ENCODE results near the gene ROM1. TPM values are rescaled to one million over a fixed set of nuclear protein-coding genes. Genes with fewer than 3 reads are reported as not detected.

ROM1 gene
- total and polyA plus RNA-seq, 7 experiments from 2014 or later = 0.51 to 2.4 (median 1.8) TPM; not detected in 1

- DNase-seq = no peak
- POLR2A ChIA-PET = interaction anchor here (0.6 to 15.2 kb wide), 26 partner anchors 9 to 255 kb away, joined by 3 to 219 read pairs (median 7); partner anchors contain the start of genes B3GAT3, BSCL2, C11orf98 and CSKMT
These were observed 13.2 kb upstream of the ROM1 start for GRCh38 chr11:62599901-62600300.

GRCh38 chr11:62600367-62601121 lies 12.5 kb upstream of the ROM1 start:
- Histone ChIP-seq H3K9me3 (ENCODE audit: control insufficient read depth in 2 of 3, low read length in 3 of 3) (no peaks in the 10 kb centered on the region), H3K36me3 (ENCODE audit: control insufficient read depth in 2 of 3, insufficient read depth in 3 of 3, low read length in 3 of 3) (peaks cover 12 to 62% (median 35%) of the 10 kb centered on the region in 3 experiments), H3K4me3 (ENCODE audit: low read length) (peak overlapping the region; percentile 71), H3K27me3 (ENCODE audit: control insufficient read depth in 2 of 2, insufficient read depth in 2 of 2, low read length in 2 of 2) (no peaks in the 10 kb centered on the region), H3K4me1 (ENCODE audit: control insufficient read depth in 2 of 2, insufficient read depth in 2 of 2, low read length in 2 of 2) (peaks cover 19 to 23% of the 10 kb centered on the region in 2 donors), H3K27ac (ENCODE audit: low read depth, low read length) (peak overlapping the region; percentile 98)
- Mint-ChIP-seq H3K4me3 (peak overlapping the region; percentile 85 to 99 (median 94)), H3K27ac (peak overlapping the region; percentile 90 to 98 (median 97)), H3K36me3 (peaks cover 13 to 59% (median 42%) of the 10 kb centered on the region in 5 donors), H3K4me1 (peaks cover 44 to 66% (median 51%) of the 10 kb centered on the region in 7 donors), H3K27me3 (no peaks in the 10 kb centered on the region), H3K9me3 (peaks cover 0 to 1% (median 0%) of the 10 kb centered on the region in 11 donors)
- ChIA-PET POLR2A (interaction anchor here (1.0 to 15.2 kb wide), 26 partner anchors 8 to 254 kb away, joined by 3 to 219 read pairs (median 8); partner anchors contain the start of genes B3GAT3, C11orf98, CSKMT and EEF1G), CTCF (interaction anchor here (0.6 to 1.7 kb wide), 4 partner anchors 9 to 254 kb away, joined by 3 to 8 read pairs (median 4); partner anchors contain the start of gene TUT1)
- no peak for ATAC-seq
- intact Hi-C loops (cut with micrococcal nuclease) = loop anchor here (1.0 to 5.0 kb wide), 6 partner anchors 12 to 257 kb away; partner anchors contain the start of genes EML3 (in 1 of the 2), GANAB (in 1 of the 2), HNRNPUL2 (in 1 of the 2) and UBXN1 (in 1 of the 2)
- DNase-seq = peak in 3 of 9 donors; percentile 21 to 34 (median 24)

More at GRCh38 chr11:62599901-62600300, 13.2 kb upstream of the ROM1 start:
- Histone ChIP-seq H3K4me3 (ENCODE audit: low read length) (peak overlapping the region; percentile 71), H3K4me1 (ENCODE audit: control insufficient read depth in 2 of 2, insufficient read depth in 2 of 2, low read length in 2 of 2) (peaks cover 19 to 23% of the 10 kb centered on the region in 2 donors), H3K36me3 (ENCODE audit: control insufficient read depth in 2 of 3, insufficient read depth in 3 of 3, low read length in 3 of 3) (peaks cover 12 to 62% (median 35%) of the 10 kb centered on the region in 3 experiments), H3K9me3 (ENCODE audit: control insufficient read depth in 2 of 3, low read length in 3 of 3) (no peaks in the 10 kb centered on the region), H3K27me3 (ENCODE audit: control insufficient read depth in 2 of 2, insufficient read depth in 2 of 2, low read length in 2 of 2) (no peaks in the 10 kb centered on the region), H3K27ac (ENCODE audit: low read depth, low read length) (peak overlapping the region; percentile 98)
- no peak for ATAC-seq
- peaks cover 45 to 65% (median 55%) of the 10 kb centered on the region in 7 donors for H3K4me1 Mint-ChIP-seq
- CTCF ChIA-PET = interaction anchor here (0.6 to 1.7 kb wide), 6 partner anchors 8 to 254 kb away, joined by 3 to 8 read pairs (median 4); partner anchors contain the start of gene TUT1
- intact Hi-C loops (cut with micrococcal nuclease) = loop anchor here (1.0 to 5.0 kb wide), 17 partner anchors 9 to 281 kb away; partner anchors contain the start of genes GANAB (in 2 of the 2), INTS5 (in 2 of the 2), TUT1 (in 2 of the 2) and C11orf98 (in 1 of the 2)
- peaks cover 0 to 1% (median 0%) of the 10 kb centered on the region in 11 donors for H3K9me3 Mint-ChIP-seq
- peak overlapping the region; percentile 85 to 99 (median 94) for H3K4me3 Mint-ChIP-seq
- peak overlapping the region; percentile 90 to 98 (median 97) for H3K27ac Mint-ChIP-seq
- H3K36me3 Mint-ChIP-seq = peaks cover 16 to 62% (median 47%) of the 10 kb centered on the region in 5 donors
- no peaks in the 10 kb centered on the region for H3K27me3 Mint-ChIP-seq

- peaks cover 0 to 1% (median 0%) of the 10 kb centered on the region in 11 donors for H3K9me3 Mint-ChIP-seq
- H3K27ac ChIP-seq (ENCODE audit: low read depth, low read length) = peak overlapping the region; percentile 98
- peaks cover 19 to 23% of the 10 kb centered on the region in 2 donors for H3K4me1 ChIP-seq (ENCODE audit: control insufficient read depth in 2 of 2, insufficient read depth in 2 of 2, low read length in 2 of 2)
- ChIA-PET POLR2A (interaction anchor here (1.0 to 15.2 kb wide), 25 partner anchors 7 to 280 kb away, joined by 3 to 219 read pairs (median 7); partner anchors contain the start of genes B3GAT3, C11orf98, CSKMT and EEF1G), CTCF (interaction anchor here (0.6 to 1.3 kb wide), 4 partner anchors 9 to 95 kb away, joined by 3 to 13 read pairs (median 6); partner anchors contain the start of gene TUT1)
- H3K4me3 Mint-ChIP-seq = peak overlapping the region; percentile 85 to 99 (median 94)
- H3K27me3 ChIP-seq (ENCODE audit: control insufficient read depth in 2 of 2, insufficient read depth in 2 of 2, low read length in 2 of 2) = no peaks in the 10 kb centered on the region
- DNase-seq = peak in 1 of 9 donors; percentile 66
- peak overlapping the region; percentile 90 to 98 (median 97) for H3K27ac Mint-ChIP-seq
- ATAC-seq = no peak
- peaks cover 43 to 64% (median 51%) of the 10 kb centered on the region in 7 donors for H3K4me1 Mint-ChIP-seq
- no peaks in the 10 kb centered on the region for H3K9me3 ChIP-seq (ENCODE audit: control insufficient read depth in 2 of 3, low read length in 3 of 3)
- no peaks in the 10 kb centered on the region for H3K27me3 Mint-ChIP-seq
- intact Hi-C loops (cut with micrococcal nuclease) = loop anchor here (1.0 to 5.0 kb wide), 6 partner anchors 11 to 256 kb away; partner anchors contain the start of genes EML3 (in 1 of the 2), GANAB (in 1 of the 2), HNRNPUL2 (in 1 of the 2) and UBXN1 (in 1 of the 2)
- peak overlapping the region; percentile 71 for H3K4me3 ChIP-seq (ENCODE audit: low read length)
- H3K36me3 Mint-ChIP-seq = peaks cover 11 to 56% (median 39%) of the 10 kb centered on the region in 5 donors
- peaks cover 12 to 62% (median 30%) of the 10 kb centered on the region in 3 experiments for H3K36me3 ChIP-seq (ENCODE audit: control insufficient read depth in 2 of 3, insufficient read depth in 3 of 3, low read length in 3 of 3)
These were observed 12.0 kb upstream of the ROM1 start for GRCh38 chr11:62601122-62601371.

GRCh38 chr11:62601372-62602140 lies 11.5 kb upstream of the ROM1 start, which contains the start of gene MTA2:
Gene MTA2, minus strand, starts transcription at chr11:62601865. Its CDS starts 415 bp downstream, at chr11:62601450.
- peaks cover 12 to 60% (median 25%) of the 10 kb centered on the region in 3 experiments for H3K36me3 ChIP-seq (ENCODE audit: control insufficient read depth in 2 of 3, insufficient read depth in 3 of 3, low read length in 3 of 3)
- peak within 1 kb of the TSS; percentile 98 for H3K27ac ChIP-seq (ENCODE audit: low read depth, low read length)
- Mint-ChIP-seq H3K4me1 (peaks cover 43 to 64% (median 54%) of the 10 kb centered on the region in 7 donors), H3K4me3 (peak within 1 kb of the TSS; percentile 85 to 99 (median 94)), H3K9me3 (peaks cover 0 to 1% (median 0%) of the 10 kb centered on the region in 11 donors), H3K36me3 (peaks cover 11 to 55% (median 37%) of the 10 kb centered on the region in 5 donors), H3K27ac (peak within 1 kb of the TSS; percentile 90 to 98 (median 97)), H3K27me3 (no peaks in the 10 kb centered on the region)
- peak within 1 kb of the TSS; percentile 71 for H3K4me3 ChIP-seq (ENCODE audit: low read length)
- ATAC-seq (peak; percentile 85), DNase-seq (peak; percentile 98 to 100 (median 100))
- no peaks in the 10 kb centered on the region for H3K27me3 ChIP-seq (ENCODE audit: control insufficient read depth in 2 of 2, insufficient read depth in 2 of 2, low read length in 2 of 2)
- intact Hi-C loops (cut with micrococcal nuclease) = loop anchor here (1.0 to 5.0 kb wide), 6 partner anchors 11 to 256 kb away; partner anchors contain the start of genes EML3 (in 1 of the 2), GANAB (in 1 of the 2), HNRNPUL2 (in 1 of the 2) and UBXN1 (in 1 of the 2)
- H3K4me1 ChIP-seq (ENCODE audit: control insufficient read depth in 2 of 2, insufficient read depth in 2 of 2, low read length in 2 of 2) = peaks cover 16 to 23% of the 10 kb centered on the region in 2 donors
- H3K9me3 ChIP-seq (ENCODE audit: control insufficient read depth in 2 of 3, low read length in 3 of 3) = no peaks in the 10 kb centered on the region
- POLR2A ChIA-PET = interaction anchor here (0.5 to 15.2 kb wide), 29 partner anchors 7 to 280 kb away, joined by 3 to 219 read pairs (median 5); partner anchors contain the start of genes B3GAT3, BSCL2, C11orf98 and CSKMT
- CTCF ChIA-PET = interaction anchor here (0.6 to 1.3 kb wide), 6 partner anchors 9 to 207 kb away, joined by 3 to 13 read pairs (median 3); partner anchors contain the start of genes ROM1 and TUT1

- Mint-ChIP-seq H3K27me3 (no peaks in the 10 kb centered on the region), H3K27ac (peak overlapping the region; percentile 90 to 98 (median 97)), H3K36me3 (peaks cover 11 to 51% (median 35%) of the 10 kb centered on the region in 5 donors), H3K4me3 (peak overlapping the region; percentile 85 to 99 (median 94)), H3K4me1 (peaks cover 45 to 60% (median 50%) of the 10 kb centered on the region in 7 donors), H3K9me3 (peaks cover 0 to 1% (median 0%) of the 10 kb centered on the region in 11 donors)
- H3K4me1 ChIP-seq (ENCODE audit: control insufficient read depth in 2 of 2, insufficient read depth in 2 of 2, low read length in 2 of 2) = peaks cover 15 to 23% of the 10 kb centered on the region in 2 donors
- H3K27ac ChIP-seq (ENCODE audit: low read depth, low read length) = peak overlapping the region; percentile 98
- no peaks in the 10 kb centered on the region for H3K27me3 ChIP-seq (ENCODE audit: control insufficient read depth in 2 of 2, insufficient read depth in 2 of 2, low read length in 2 of 2)
- peaks cover 11 to 60% (median 18%) of the 10 kb centered on the region in 3 experiments for H3K36me3 ChIP-seq (ENCODE audit: control insufficient read depth in 2 of 3, insufficient read depth in 3 of 3, low read length in 3 of 3)
- intact Hi-C loops (cut with micrococcal nuclease) = loop anchor here in 1 of 2 donors (5.0 kb wide), 1 partner anchor 255 kb away; no protein-coding TSS in a partner anchor
- ATAC-seq = no peak
- no peaks in the 10 kb centered on the region for H3K9me3 ChIP-seq (ENCODE audit: control insufficient read depth in 2 of 3, low read length in 3 of 3)
- DNase-seq = peak in 1 of 9 donors; percentile 28
- peak overlapping the region; percentile 71 for H3K4me3 ChIP-seq (ENCODE audit: low read length)
- POLR2A ChIA-PET = interaction anchor here (0.9 to 15.2 kb wide), 24 partner anchors 5 to 279 kb away, joined by 3 to 219 read pairs (median 9); partner anchors contain the start of genes B3GAT3, BSCL2, C11orf98 and CSKMT
- CTCF ChIA-PET = interaction anchor here (0.5 to 1.3 kb wide), 6 partner anchors 9 to 1551 kb away, joined by 3 to 13 read pairs (median 3); partner anchors contain the start of genes ROM1 and TUT1
These were observed 10.7 kb upstream of the ROM1 start for GRCh38 chr11:62602141-62603071.
